SK-N-SH treated with all-trans-retinoic acid at 6 μM for 48 hours (cell line): Measurements from ENCODE around the gene EEF1E1.

Experiments used
- CSRNP3 ChIP-seq: fragments of 250-450 bp; sonication (Bioruptor Pico); IDR thresholded peaks from 2 replicates; pipeline ENCODE4 v1.5.1; 2021; ENCODE audit warnings: mild to moderate bottlenecking, moderate library complexity
- ISL1 ChIP-seq: fragments of 250-450 bp; sonication (Bioruptor Pico); IDR thresholded peaks from 2 replicates; pipeline ENCODE4 v2.1.2; 2022; ENCODE audit warnings: mild to moderate bottlenecking, moderate library complexity
- OSR1 ChIP-seq: fragments of 250-450 bp; sonication (Bioruptor Pico); IDR thresholded peaks from 2 replicates; pipeline ENCODE4 v1.8.0; 2022; ENCODE audit warnings: moderate library complexity, mild to moderate bottlenecking, inconsistent platforms
- TCF4 ChIP-seq: fragments of 250-450 bp; sonication (Bioruptor Pico); IDR thresholded peaks from 2 replicates; pipeline ENCODE4 v1.8.0; 2021; ENCODE audit warnings: mild to moderate bottlenecking, moderate library complexity, borderline replicate concordance
- TOX ChIP-seq: fragments of 250-450 bp; sonication (Bioruptor Pico); IDR thresholded peaks from 2 replicates; pipeline ENCODE4 v1.8.0; 2021; ENCODE audit warnings: mild to moderate bottlenecking, moderate library complexity, borderline replicate concordance
- ZFP3 ChIP-seq: fragments of 250-450 bp; sonication (Bioruptor Pico); IDR thresholded peaks from 2 replicates; pipeline ENCODE4 v1.5.0; 2020; ENCODE audit warnings: mild to moderate bottlenecking, moderate library complexity
- ZNF8 ChIP-seq: fragments of 450-650 bp; formaldehyde crosslinking; IDR thresholded peaks from 2 replicates; pipeline ENCODE4 v1.5.0; 2020; ENCODE audit warnings: mild to moderate bottlenecking, moderate library complexity

- TF ChIP-seq ZNF8 (CRISPR knock-in tag) = no peak
- no peak for TF ChIP-seq ZFP3 (CRISPR knock-in tag)
- TF ChIP-seq CSRNP3 (CRISPR knock-in tag) = no peak
- TF ChIP-seq OSR1 = no peak
- no peak for TF ChIP-seq TCF4 (CRISPR knock-in tag)
- TF ChIP-seq TOX (CRISPR knock-in tag) = no peak
- no peak for TF ChIP-seq ISL1 (CRISPR knock-in tag)
Observed at GRCh38 chr6:8103726-8104125, 1.4 kb upstream of the EEF1E1 start.
